GM21786 (cell line): Measurements from ENCODE around the gene MAGI1.
"Not testable (repeated sequence)": the region's sequence is repeated elsewhere in the genome, so short reads cannot be mapped to it uniquely, and the experiment has no call there.

Experiments
- ATAC-seq: cut with Tn5 transposase; IDR thresholded peaks from one replicate; pipeline ENCODE4 v1.9.1; 2021; ENCODE audit not compliant: unreplicated experiment

The MAGI1 gene

DNA sequence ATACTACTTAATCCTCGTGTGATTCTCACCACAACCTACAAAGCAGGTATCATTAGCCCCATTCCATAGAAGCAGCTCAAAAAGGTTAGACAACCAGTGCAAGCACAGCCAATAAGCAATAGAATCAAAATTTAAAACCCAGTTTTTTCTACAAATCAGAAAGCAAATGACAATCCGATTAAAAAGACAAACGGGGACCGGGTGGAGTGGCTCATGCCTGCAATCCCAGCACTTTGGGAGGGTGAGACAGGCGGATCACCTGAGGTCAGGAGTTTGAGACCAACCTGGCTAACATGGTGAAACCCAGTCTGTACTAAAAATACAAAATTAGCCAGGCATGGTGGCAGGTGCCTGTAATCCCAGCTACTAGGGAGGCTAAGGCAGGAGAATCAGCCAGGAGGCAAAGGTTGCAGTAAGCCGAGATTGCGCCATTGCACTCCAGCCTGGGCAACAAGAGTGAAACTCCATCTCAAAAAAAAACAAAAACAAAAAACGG is 430.7 kb downstream of the MAGI1 start:
- not testable (repeated sequence) for ATAC-seq

DNA sequence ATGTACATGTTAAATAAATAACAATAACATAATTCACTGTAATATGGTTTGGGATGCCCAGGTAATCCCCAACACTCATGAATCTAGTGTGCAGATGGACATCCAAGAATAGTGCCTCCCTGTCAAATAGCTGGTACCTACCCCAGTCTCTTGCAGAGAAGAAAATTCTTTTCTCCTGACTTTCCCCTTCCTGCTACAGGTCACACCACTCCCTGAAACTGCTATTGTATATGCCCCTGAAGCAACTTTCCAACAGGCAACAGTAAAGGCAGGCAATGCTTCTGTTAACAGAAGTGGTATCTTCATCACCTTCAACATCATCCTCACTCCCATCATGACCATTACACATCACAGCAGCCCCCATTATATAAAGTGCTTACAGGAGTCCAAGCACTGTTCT is 431.6 kb downstream of the MAGI1 start:
- no peak for ATAC-seq

DNA sequence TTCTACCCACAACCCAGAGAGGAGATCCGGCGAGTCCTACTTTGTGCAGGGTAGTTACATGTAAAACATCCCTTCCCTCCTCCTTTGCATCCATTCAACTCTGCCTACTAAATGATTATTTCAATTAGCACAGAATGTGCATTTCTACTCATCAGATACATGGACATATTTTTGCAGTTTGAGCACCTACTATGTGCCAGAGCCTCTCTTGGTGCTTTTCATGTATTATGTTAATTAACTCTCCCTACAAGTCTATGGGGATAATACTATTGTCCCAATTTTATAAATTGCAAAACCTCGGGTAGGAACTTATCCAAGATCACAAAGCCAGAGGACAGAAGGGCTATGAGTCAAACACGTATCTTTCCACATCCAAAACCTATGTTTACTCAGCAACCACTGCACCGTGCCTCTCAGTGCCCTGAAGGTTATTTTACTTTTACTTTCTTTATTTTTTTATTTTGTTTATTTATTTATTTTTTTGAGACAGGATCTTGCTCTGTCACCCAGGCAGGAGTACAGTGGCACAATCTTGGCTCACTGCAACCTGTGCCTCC is 432.8 kb downstream of the MAGI1 start:
- no peak for ATAC-seq

DNA sequence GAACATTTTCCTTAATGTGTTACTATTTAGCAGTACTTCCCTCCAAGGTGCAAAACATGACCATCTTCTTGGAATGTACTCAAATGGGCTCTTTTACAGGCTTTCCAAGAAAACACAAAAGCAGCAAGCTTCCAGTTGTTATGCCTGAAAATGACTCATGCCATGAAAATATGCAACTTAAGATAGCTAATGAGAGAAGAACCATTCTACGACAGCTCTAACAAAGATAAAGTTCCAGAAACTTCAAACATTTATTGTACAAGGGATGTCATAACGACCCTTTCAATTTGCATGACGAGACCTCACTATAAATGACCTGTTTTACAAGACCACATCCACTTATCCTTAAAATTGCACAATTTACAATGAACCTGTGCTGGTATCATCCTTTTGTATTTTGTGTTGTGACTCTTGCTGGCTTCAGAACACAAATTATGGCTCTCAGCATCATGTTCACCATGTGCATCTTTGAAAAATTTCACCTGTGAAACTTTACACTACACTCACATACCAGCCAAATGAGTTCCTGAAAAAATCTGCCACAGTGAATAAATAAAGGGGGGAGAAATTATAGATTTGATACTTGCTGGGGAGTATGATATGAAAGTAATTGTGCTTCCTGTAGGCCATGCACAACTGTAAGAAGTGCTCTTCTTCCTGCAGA is 433.7 kb downstream of the MAGI1 start:
- ATAC-seq = no peak

DNA sequence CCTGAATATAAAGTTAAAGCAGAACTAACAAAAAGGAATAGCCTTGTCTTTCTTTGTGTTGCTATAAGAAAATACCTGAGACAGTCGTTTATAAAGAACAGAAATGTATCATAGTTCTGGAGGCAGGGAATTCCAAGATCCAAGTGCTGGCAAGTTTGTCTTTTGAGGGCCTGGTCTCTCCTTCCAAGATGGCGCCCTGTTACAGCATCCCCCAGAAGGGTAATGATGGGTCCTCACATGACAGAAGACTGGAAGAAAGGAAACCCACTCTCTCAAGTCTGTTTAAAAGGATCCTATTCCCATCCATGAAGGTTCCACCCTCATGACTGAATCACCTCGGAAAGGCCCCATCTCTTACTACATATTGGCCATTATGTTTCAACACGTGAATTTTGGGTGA is 435.1 kb downstream of the MAGI1 start:
- ATAC-seq = no peak

DNA sequence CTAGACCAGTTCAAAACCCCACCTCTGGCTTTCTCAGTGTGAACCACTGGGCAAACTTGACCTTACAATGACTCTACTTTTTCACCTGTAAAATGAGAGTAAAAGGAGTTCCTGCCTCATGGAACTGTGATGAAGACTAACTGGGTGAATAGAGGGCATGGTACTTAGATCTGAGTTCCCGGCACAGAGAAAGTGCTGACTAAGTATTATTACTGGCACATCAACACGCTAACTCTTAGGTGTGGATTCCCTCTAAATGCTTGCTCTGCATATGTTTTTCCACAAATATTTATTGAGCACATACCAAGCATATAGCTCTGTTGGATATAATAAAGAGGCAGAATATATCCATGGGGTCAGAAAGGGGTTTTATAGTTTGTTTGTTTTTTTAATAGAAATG is 437.8 kb downstream of the MAGI1 start:
- no peak for ATAC-seq

DNA sequence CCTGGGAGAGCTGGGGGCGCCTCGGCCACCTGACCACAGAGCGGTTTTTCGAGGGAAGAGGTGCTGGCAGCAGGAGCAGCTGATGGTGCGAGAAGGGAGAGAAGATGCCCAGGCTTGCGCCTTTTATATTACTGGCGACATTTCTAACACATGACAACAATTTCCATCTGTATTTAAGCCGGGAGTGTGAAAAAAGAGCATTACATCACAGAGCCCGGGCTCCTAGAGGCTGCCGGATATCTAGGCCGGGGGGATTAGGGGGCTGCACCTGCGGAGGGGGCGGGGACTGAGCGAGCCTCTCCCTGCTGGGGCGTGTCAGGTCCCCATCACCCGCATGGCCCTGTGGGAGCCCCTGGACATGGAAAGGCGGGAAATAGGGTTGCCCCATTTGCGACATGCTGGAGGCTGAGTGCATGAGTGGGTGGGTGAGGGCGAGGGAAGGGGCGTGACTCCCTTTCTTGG is 440.7 kb downstream of the MAGI1 start:
- ATAC-seq = no peak

DNA sequence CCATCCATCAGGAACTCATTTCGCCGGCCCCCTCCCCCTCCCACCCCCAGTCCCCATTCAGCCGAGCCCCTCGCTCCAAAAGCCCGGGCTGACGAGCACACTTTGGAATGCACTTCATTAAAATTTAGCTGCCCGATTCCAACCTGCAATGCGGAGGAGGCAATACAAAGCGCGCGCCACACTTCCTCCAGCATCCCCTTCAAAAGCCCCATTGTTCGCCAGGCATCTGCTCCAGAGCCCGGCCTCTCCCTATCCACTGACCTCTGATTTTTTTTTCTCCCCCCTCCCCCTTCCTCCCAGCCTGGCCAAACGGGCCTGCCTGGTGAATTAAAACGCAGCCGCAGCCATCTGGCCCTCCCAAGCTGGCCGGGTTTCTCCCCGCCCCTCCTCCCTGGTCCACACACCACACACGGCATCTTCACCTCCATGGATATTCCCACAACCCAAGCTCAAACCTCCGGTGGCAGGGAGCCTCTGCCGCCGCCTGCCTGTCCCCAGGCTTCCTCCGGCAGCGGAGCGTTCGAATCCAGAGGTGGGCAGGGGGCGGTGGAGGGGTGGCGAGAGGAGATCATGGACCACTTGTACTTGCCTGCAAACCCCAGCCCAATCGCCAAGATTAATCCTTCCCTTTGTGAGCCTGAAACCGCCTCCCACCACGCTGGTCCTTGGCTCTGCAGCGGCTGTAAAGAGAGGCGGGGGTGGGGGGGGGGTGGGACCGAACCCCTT is 441.3 kb downstream of the MAGI1 start:
- ATAC-seq = no peak

DNA sequence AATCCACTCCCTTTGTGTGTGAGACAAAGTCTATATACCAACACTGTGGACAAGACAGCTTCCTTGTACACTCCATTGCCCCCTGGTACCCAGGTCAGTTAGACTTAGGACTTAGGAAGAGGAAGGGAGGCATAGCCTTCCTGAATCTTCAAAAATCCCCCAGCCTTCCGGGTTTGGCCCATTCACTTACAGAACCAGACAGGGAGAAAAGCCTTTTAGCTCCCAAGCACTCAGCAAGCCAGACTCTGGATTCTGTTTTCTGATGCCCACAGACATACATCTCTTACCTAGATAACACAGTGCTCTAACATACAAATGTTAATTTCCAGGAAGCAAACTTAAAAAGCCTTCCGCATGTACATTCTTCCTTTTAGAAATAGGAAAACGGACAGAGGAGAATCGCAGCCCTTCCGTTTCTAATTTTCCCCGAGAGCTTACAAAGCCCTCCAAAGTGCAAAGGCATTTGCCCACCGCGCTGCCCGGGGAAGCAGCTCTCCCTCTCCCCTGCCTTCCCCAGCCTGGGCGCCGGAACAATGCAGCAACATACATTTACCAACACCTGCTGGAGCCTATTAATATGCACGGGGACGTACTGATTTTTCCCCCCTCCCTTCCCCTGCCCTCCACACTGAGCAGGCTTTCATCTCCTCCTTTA is 442.0 kb downstream of the MAGI1 start:
- ATAC-seq = no peak

DNA sequence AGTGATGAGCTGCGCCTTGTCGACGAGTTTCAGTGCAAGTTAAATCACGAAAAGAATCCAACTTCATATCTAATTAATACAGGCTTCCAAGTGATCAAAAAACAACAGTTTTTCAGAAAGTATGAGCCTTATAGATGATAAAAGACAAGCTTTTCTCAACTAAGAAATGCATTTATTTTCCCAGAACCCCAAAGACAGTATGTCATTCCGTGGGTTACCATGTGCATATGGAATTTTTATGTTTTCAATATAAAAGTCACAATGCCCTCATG is 442.8 kb downstream of the MAGI1 start:
- ATAC-seq = no peak

DNA sequence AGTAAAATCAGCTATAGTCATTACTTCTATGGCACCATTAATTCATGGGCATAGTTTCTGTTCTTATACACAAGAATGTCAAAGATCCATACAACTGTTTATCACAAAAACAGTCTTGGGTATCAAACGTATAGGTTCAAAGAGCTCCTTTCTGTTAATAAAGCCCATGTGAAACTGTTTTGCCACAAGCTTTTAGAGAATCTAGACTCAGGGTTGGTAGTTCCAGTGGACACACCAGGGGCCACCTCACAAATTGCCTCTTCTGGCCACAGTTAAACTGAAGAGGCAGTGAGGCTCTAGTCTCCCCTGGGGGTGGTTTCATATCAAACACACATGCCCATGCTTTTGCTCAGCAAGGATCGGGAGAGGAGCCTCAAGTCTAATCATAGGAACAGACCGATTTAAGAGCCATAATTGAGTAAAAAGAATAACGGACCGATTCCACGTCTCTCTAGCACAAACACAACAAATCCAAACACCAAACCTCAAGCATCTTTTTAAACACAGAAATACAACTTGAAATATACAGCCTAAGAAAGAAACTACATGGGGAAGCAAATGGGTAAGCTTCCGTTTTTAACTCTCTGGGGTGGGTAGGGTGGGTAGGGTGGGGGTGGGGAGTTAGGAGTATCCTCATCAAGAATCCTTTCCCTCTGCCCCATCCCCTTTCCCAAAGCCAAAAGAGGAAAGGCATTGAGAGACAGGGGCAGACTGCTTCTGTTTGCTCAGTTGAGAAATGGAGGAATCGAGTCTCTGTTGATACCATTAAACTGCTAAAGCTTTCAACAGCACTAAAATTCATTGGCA is 443.3 kb downstream of the MAGI1 start:
- ATAC-seq = no peak

DNA sequence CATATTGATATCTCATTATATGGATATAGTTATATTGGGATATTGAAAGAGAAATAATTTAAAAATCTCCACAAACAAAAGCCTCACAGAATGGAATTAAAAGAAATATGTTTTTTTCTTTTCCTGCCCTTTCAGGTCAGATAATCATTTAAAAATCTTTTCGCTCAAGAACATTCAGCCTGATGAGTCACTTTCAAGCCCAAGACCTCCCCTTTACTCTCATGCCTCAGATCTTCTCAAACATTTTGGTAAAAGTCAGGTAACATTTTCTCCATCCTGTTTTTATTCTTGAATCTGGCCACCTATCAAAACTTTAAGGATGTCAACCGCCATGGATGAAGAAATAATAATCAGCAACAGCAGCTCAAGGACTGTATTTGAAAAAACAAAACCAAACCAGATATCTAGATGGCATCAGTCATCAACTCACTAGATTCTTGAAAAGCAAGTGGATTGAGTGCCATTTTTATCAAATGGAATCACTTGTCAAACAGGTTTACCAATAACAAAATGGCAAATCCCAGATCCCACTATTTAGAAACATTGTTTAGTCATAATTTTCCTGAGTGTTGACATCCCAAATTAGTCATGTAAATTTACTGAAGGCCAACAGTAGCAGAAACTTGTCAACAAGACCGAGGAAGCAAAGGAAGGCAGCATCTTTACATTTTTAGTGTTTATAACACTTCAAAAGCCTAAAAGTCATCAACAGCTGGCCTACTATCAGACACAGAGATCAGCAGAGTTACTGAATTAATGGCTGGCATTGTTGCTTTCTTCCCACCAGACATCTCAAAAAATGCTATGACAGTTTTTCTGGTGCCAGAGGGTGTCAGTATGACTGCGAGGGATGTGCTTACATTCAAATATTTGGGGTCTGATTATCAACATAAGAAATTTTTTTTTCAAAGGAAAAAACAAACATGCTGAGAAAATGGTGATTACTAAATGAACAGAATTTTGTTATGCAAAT is 444.7 kb downstream of the MAGI1 start:
- no peak for ATAC-seq

DNA sequence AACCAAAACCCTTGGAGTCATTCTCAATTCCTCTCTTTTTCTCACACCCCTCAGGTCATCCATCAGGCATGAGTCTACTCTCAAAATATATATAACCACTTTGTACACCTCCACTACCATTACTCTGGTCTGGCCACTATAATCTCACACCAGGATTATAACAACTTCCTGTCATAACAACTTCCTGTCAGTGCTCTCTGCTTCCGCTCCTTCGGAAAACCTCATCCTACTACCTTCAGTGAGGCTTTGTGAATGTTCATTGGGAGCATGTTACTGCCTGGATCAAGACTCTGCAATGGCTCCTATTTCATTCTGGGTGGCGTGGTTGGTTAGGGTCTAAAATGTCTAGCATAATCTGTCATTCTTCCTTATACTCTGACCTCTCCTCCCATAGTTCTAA is 447.4 kb downstream of the MAGI1 start:
- ATAC-seq = no peak

DNA sequence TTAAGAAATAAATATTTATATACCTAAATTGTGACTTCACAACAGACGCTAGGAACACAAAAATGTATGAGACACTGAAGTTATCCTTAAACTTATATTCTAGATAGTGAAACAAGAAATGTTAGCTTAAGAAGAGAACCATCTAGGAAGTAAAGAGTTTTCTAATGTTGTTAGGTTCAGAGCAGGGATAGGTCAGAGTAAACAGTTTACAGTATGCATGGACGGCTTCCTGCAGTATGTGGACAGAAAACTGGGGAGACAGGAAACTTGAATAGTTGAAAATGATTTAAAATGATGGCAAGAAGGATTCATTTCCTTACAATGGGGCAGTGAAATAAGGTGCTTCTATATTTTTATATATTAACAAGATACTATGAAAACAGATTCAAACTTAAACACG is 449.8 kb downstream of the MAGI1 start:
- ATAC-seq = no peak

DNA sequence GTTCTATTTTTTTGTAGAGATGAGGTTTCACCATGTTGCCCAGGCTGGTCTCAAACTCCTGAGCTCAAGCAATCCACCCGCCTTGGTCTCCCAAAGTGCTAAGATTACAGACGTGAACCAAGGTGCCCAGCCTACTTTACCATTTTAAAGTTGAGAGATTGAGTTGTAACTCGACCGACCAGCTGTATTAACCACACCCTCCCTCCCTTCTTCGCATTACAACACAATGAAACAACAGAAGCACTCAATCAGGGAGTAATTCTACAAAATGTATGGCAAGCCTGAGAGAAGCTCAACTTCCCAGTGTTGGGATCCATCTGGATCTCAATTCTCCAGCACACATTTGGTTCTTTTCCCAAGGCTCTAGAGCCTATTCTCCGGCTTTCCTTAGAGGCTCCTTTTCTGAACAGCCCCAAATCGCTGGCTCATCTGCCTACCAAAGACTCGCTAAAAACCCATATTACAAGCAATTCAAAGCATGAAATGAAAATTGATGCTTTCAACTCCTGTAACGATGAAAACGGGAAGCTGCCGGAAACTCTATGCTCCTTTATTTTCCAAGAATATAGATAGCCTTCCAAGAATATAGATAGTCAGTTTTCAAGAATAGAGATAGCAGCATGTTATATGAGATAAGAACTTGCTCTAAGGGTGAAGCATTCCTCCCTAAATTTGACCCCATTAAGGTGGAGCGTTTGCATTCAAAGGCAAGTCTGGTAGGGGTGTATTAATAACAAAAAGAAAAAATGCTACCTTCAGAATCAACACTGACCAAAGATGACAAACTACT is 450.9 kb downstream of the MAGI1 start:
- ATAC-seq = no peak

DNA sequence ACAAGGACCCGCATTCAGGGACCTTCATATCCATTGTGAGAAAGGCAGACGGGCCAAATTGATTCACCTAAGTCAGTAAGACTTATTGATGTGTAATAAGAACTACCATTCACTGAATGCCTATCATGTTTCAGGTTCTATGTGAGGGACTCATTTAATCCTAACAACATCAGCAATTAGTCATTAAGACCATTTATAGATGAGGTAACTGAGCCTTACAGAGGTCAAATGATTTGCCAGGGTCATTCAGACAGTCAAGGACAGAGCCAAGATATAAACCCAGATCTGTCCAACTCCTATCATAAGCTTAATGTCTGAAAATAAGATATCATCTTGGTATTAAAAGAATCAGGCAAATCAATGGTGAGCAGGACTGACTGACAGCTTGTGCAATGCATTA is 453.8 kb downstream of the MAGI1 start:
- ATAC-seq = no peak

DNA sequence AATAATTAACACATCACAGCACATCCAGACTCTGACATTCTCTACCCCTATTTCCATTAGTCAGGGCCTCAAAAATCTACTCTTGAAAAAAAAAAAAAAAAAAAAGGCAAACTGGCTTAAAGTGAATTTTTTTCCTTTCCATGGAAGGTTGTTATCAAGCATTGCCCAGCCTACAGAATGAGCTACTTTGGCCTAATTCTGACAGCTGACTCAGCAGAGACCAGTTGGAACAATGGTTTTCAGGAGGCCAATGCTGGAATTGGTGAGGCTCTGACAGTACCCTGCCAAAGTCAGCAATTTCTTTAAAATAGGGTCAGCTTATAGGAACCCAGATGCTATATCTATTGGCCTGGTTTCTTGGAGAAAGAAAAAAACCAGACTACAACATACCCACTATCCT is 454.7 kb downstream of the MAGI1 start:
- no peak for ATAC-seq

DNA sequence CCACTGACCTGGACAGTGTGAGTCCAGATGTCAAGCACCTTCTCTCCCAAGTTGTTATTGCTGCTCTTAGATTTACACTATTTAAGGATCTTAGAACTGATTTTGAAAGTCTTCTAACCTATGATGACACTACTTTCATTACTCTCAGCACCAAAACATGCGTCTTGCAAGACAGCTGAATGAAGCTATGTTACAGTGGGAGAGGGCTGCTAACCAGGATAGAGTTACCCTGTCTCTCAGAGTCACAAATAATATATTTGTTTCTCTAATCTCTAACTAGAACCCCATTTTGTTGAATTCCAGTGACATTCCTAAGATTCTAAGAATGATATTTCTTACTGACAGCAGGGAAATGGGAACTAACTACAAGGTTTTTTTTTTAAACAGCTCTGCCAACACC is 455.5 kb downstream of the MAGI1 start:
- ATAC-seq = no peak

DNA sequence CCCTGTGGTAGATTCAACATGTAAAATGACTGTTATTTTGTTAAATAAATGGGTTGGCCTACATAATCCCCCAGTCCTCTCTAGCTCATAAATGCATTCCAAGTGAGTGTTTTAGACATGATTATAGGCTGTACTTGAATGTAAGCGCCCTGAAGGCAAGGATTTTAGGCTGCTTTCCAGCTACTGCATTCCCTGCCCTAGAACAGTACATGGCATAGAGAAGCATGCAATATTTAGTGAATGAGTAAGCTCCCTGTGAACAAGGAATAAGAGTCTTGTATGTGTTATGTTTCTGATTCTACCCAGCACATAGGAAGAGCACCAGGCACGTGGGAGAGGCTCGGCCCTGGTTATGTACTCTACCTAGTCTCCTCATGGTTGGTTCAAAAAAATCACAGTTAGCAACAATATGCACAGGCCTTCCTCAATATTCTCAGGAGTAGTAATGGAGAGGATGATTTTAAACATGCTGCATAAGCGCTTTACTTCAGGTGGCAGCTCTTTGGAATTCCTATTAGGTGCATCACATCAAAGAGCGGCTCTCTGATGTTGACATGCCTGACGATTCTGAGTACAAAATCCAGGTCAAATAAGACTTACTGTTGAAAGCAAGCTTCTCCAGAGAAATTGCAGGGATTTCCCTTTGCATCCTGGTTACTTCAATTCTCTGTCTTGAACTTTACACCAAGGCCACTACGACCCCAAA is 456.6 kb downstream of the MAGI1 start:
- ATAC-seq = no peak
